Cardiac septum (tissue), 1 donor: ENCODE results near the gene SLC39A13. TPM values are rescaled to one million over a fixed set of nuclear protein-coding genes. Genes with fewer than 3 reads are reported as not detected.
"Not testable (repeated sequence)": the region's sequence is repeated elsewhere in the genome, so short reads cannot be mapped to it uniquely, and the experiment has no call there.

Experiments used
- DNase-seq: peaks from one replicate; pipeline ENCODE4 v3.0.0-alpha.2; 2020; ENCODE audit warnings: low spot score
- intact Hi-C: fragments of 100-400 bp; cut with DNase I; formaldehyde crosslinking; loops from one replicate; pipeline ENCODE4 v1.14.0; 2022
- microRNA-seq: library from miRNA; unstranded; fragments of <30 nt; microRNA quantifications from one replicate; pipeline ENCODE4 v1.2.0, GENCODE V29; 2020
- total RNA-seq: library from RNA; stranded (reverse); fragmentation: NEBNext Ultra II Directional; extraction: Animal tissue kit (Norgen Biotek cat#: 25700); gene quantifications from one replicate; pipeline ENCODE4 v1.2.1, GENCODE V29; 2021
- donor health status: DM: no; HTN: no; CAD: no.

SLC39A13 gene
- total RNA-seq, 1 donor from 2014 or later = 72.2 TPM

- intact Hi-C loops = no loop called here
- DNase-seq = no peak
Measured at GRCh38 chr11:47442514-47442913, 34.1 kb downstream of the SLC39A13 start.

GRCh38 chr11:47443028-47443700 lies 34.8 kb downstream of the SLC39A13 start:
- no peak for DNase-seq
- intact Hi-C loops = no loop called here

GRCh38 chr11:47443817-47444216 lies 35.4 kb downstream of the SLC39A13 start:
- intact Hi-C loops = no loop called here

GRCh38 chr11:47445840-47446239 lies 37.5 kb downstream of the SLC39A13 start:
- intact Hi-C loops = no loop called here
- no peak for DNase-seq

More at GRCh38 chr11:47443817-47444216, 35.4 kb downstream of the SLC39A13 start:
- no peak for DNase-seq

- no peak for DNase-seq
- intact Hi-C loops = no loop called here
Measured at GRCh38 chr11:47446833-47447232, 38.4 kb downstream of the SLC39A13 start.

GRCh38 chr11:47447906-47448305 lies 39.5 kb downstream of the SLC39A13 start:
- intact Hi-C loops = no loop called here
- DNase-seq = no peak

GRCh38 chr11:47448566-47449427 lies 40.4 kb downstream of the SLC39A13 start, which contains the start of gene RAPSN:
Gene RAPSN (minus strand): TSS chr11:47449136. CDS start chr11:47448964, 172 bp downstream.
- DNase-seq = no peak
- intact Hi-C loops = no loop called here

GRCh38 chr11:47449541-47449940 lies 41.2 kb downstream of the SLC39A13 start:
- intact Hi-C loops = no loop called here
- DNase-seq = no peak

- no peak for DNase-seq
- intact Hi-C loops = no loop called here
Measured at GRCh38 chr11:47451436-47451835, 43.0 kb downstream of the SLC39A13 start.

- no peak for DNase-seq
Measured at GRCh38 chr11:47451990-47452389, 43.6 kb downstream of the SLC39A13 start.

GRCh38 chr11:47453365-47453764 lies 45.0 kb downstream of the SLC39A13 start:
- DNase-seq = no peak
- intact Hi-C loops = loop anchor here (2.0 kb wide), 1 partner anchor 79 kb away; no protein-coding TSS in a partner anchor

More at GRCh38 chr11:47451990-47452389, 43.6 kb downstream of the SLC39A13 start:
- intact Hi-C loops = loop anchor here (2.0 kb wide), 1 partner anchor 77 kb away; no protein-coding TSS in a partner anchor

GRCh38 chr11:47454258-47454671 lies 45.9 kb downstream of the SLC39A13 start:
- intact Hi-C loops, DNase-seq: not testable (repeated sequence)

- no peak for DNase-seq
- intact Hi-C loops = no loop called here
Measured at GRCh38 chr11:47460571-47461235, 52.3 kb downstream of the SLC39A13 start.

- DNase-seq = no peak
- intact Hi-C loops = no loop called here
Measured at GRCh38 chr11:47461876-47462275, 53.5 kb downstream of the SLC39A13 start.

GRCh38 chr11:47464483-47464882 lies 56.1 kb downstream of the SLC39A13 start:
- DNase-seq = no peak
- intact Hi-C loops = no loop called here

Small RNA genes within 50 kb of the gene (microRNA-seq; reads per million reads assigned to microRNA genes)
- not detected for gene MIR4487

Other genes with a start within 250 kb of the SLC39A13 start
- gene ARFGAP2, start 231.7 kb upstream of the SLC39A13 start, total RNA-seq = 72.3 TPM
- 295 TPM for gene PACSIN3, start 222.2 kb upstream of the SLC39A13 start, total RNA-seq
- 13.9 TPM for gene DDB2, start 193.6 kb upstream of the SLC39A13 start, total RNA-seq
- gene ACP2, start 159.8 kb upstream of the SLC39A13 start, total RNA-seq = 17.3 TPM
- gene NR1H3, start 150.6 kb upstream of the SLC39A13 start, total RNA-seq = 7.1 TPM
- gene MADD, start 138.5 kb upstream of the SLC39A13 start, total RNA-seq = 33.1 TPM
- gene MYBPC3, start 55.9 kb upstream of the SLC39A13 start, total RNA-seq = 1,860 TPM
- 12.0 TPM for gene SPI1, start 30.0 kb upstream of the SLC39A13 start, total RNA-seq
- gene PSMC3, start 17.8 kb downstream of the SLC39A13 start, total RNA-seq = 132 TPM
- gene RAPSN, start 40.5 kb downstream of the SLC39A13 start, total RNA-seq = 3.7 TPM
- gene CELF1, start 144.5 kb downstream of the SLC39A13 start, total RNA-seq = 102 TPM
- gene PTPMT1, start 157.0 kb downstream of the SLC39A13 start, total RNA-seq = 18.7 TPM
- gene KBTBD4, start 170.4 kb downstream of the SLC39A13 start, total RNA-seq = 14.3 TPM
- gene NDUFS3, start 170.5 kb downstream of the SLC39A13 start, total RNA-seq = 234 TPM
- not detected for gene FAM180B, start 178.1 kb downstream of the SLC39A13 start, total RNA-seq
- 0.51 TPM for gene C1QTNF4, start 185.8 kb downstream of the SLC39A13 start, total RNA-seq
- gene MTCH2, start 234.0 kb downstream of the SLC39A13 start, total RNA-seq = 77.4 TPM